ENCODE results near the gene HYI. TPM values are rescaled to one million over a fixed set of nuclear protein-coding genes. Genes with fewer than 3 reads are reported as not detected.

The HYI gene
- total and polyA plus RNA-seq, 4 donors: 26.9 to 34.9 (median 29.8) TPM

GRCh38 chr1:43463479-43463878, 9.7 kb upstream of the HYI start:
- H3K4me1 ChIP-seq (ENCODE audit: control insufficient read depth in 4 of 4, insufficient read depth in 4 of 4, low read length in 3 of 4): peaks cover 0 to 2% (median 0%) of the 10 kb centered on the region in 4 donors
- no peaks in the 10 kb centered on the region for H3K9me3 ChIP-seq (ENCODE audit: control insufficient read depth in 4 of 4, low read length in 3 of 4)
- no peak overlapping the region for H3K9ac ChIP-seq (ENCODE audit: low read depth in 1 of 2, low read length in 2 of 2)
- DNase-seq (ENCODE audit: low spot score): no peak
- no peaks in the 10 kb centered on the region for H3K36me3 ChIP-seq (ENCODE audit: control insufficient read depth in 4 of 4, insufficient read depth in 3 of 4, low read depth in 1 of 4, low read length in 3 of 4)
- H3K4me3 ChIP-seq (ENCODE audit: low read depth in 1 of 3, low read length in 3 of 3): no peak overlapping the region
- 74% methylated on average over 2 of the region's 2 CpGs for WGBS
- no peaks in the 10 kb centered on the region for H3K27me3 ChIP-seq (ENCODE audit: control insufficient read depth in 4 of 4, insufficient read depth in 4 of 4, low read length in 3 of 4)
- no peak for TF ChIP-seq GABPA (IDR thresholded peaks at IDR 0.05 in 1 of 2, conservative IDR thresholded peaks at IDR 0.05 in 1 of 2)
- TF ChIP-seq SP1 (IDR thresholded peaks at IDR 0.05): no peak
- TF ChIP-seq HNF4G (IDR thresholded peaks at IDR 0.05): no peak
- TF ChIP-seq YY1 (IDR thresholded peaks at IDR 0.05): no peak
- no peak for TF ChIP-seq REST (IDR thresholded peaks at IDR 0.05)
- no peak for TF ChIP-seq NR2F2 (IDR thresholded peaks at IDR 0.05)
- no peak for TF ChIP-seq EGR1 (IDR thresholded peaks at IDR 0.05; ENCODE audit: low read depth in 2 of 2)
- no peak for TF ChIP-seq ZBTB33 (IDR thresholded peaks at IDR 0.05)
- no peak for TF ChIP-seq RAD21 (IDR thresholded peaks at IDR 0.05)
- no peak for TF ChIP-seq FOXA1 (IDR thresholded peaks at IDR 0.05)
- no peak overlapping the region for H3K27ac ChIP-seq (ENCODE audit: low read depth in 1 of 2, low read length in 2 of 2)

- Histone ChIP-seq H3K36me3 (ENCODE audit: control insufficient read depth in 4 of 4, insufficient read depth in 3 of 4, low read depth in 1 of 4, low read length in 3 of 4) (no peaks in the 10 kb centered on the region), H3K27ac (ENCODE audit: low read depth in 1 of 2, low read length in 2 of 2) (no peak overlapping the region), H3K27me3 (ENCODE audit: control insufficient read depth in 4 of 4, insufficient read depth in 4 of 4, low read length in 3 of 4) (no peaks in the 10 kb centered on the region), H3K4me3 (ENCODE audit: low read depth in 1 of 3, low read length in 3 of 3) (no peak overlapping the region), H3K4me1 (ENCODE audit: control insufficient read depth in 4 of 4, insufficient read depth in 4 of 4, low read length in 3 of 4) (peaks cover 0 to 2% (median 0%) of the 10 kb centered on the region in 4 donors), H3K9ac (ENCODE audit: low read depth in 1 of 2, low read length in 2 of 2) (no peak overlapping the region), H3K9me3 (ENCODE audit: control insufficient read depth in 4 of 4, low read length in 3 of 4) (no peaks in the 10 kb centered on the region)
- WGBS: 63% methylated on average over 5 of the region's 5 CpGs
- no peak for DNase-seq (ENCODE audit: low spot score)
- no peak for TF ChIP-seq SP1 (IDR thresholded peaks at IDR 0.05)
- no peak for TF ChIP-seq CTCF (IDR thresholded peaks at IDR 0.05; ENCODE audit: low read depth, low read length, missing input control)
- no peak for TF ChIP-seq HNF4G (IDR thresholded peaks at IDR 0.05)
- no peak for TF ChIP-seq FOXA2 (IDR thresholded peaks at IDR 0.05)
- TF ChIP-seq ATF3 (IDR thresholded peaks at IDR 0.05): no peak
- TF ChIP-seq HNF4A (conservative IDR thresholded peaks at IDR 0.05): peak; percentile 26 to 41
- no peak for TF ChIP-seq EGR1 (IDR thresholded peaks at IDR 0.05; ENCODE audit: low read depth in 2 of 2)
- no peak for TF ChIP-seq RAD21 (IDR thresholded peaks at IDR 0.05)
- peak in 1 of 2 donors; percentile 42 for TF ChIP-seq JUND (IDR thresholded peaks at IDR 0.05)
- TF ChIP-seq NR2F2 (IDR thresholded peaks at IDR 0.05): no peak
- TF ChIP-seq REST (IDR thresholded peaks at IDR 0.05): peak; percentile 23
- TF ChIP-seq TAF1 (conservative IDR thresholded peaks at IDR 0.05): no peak
- TF ChIP-seq FOXA1 (IDR thresholded peaks at IDR 0.05): no peak
- no peak for TF ChIP-seq GABPA (IDR thresholded peaks at IDR 0.05 in 1 of 2, conservative IDR thresholded peaks at IDR 0.05 in 1 of 2)
- TF ChIP-seq ZBTB33 (IDR thresholded peaks at IDR 0.05): no peak
- TF ChIP-seq MAX (IDR thresholded peaks at IDR 0.05): no peak
These were observed 7.4 kb upstream of the HYI start for GRCh38 chr1:43460988-43461693.

All from liver (tissue), 9 donors.